MCF 10A (cell line): ENCODE data around the gene PTEN. TPM values are rescaled to one million over a fixed set of nuclear protein-coding genes. Genes with fewer than 3 reads are reported as not detected.

ENCODE experiments used
- BruUV-seq: library from RNA; stranded (reverse); fragments of 400-500 nt; replicated peaks from 2 replicates; lab custom pipeline; 2021; lab: Mats Ljungman, UMichigan
- CTCF ChIA-PET: fragments of 300-600 bp; sonication (Branson Sonifier 250); formaldehyde crosslinking; extraction: SDS; loops from one replicate; lab custom pipeline; 2021; ENCODE audit warnings: antibody characterized with exemption, inconsistent platforms; lab: Yijun Ruan, JAX
- POLR2A ChIA-PET: fragments of 300-600, 350-650 bp; sonication (Branson Sonifier 250); formaldehyde crosslinking; extraction: SDS; loops from one replicate; lab custom pipeline; 2020; ENCODE audit warnings: antibody characterized with exemption, inconsistent platforms; lab: Yijun Ruan, JAX
- DNase-seq: peaks from one replicate; pipeline ENCODE4 v3.0.0-alpha.2; 2018; ENCODE audit not compliant: unreplicated experiment
- H3K27ac Mint-ChIP-seq: one replicate; pipeline ENCODE4 v1.8.0; 2022; ENCODE audit warnings: mild to moderate bottlenecking, low read depth, mixed read lengths; ENCODE audit not compliant: unreplicated experiment
- H3K27me3 Mint-ChIP-seq: one replicate; pipeline ENCODE4 v1.8.0; 2022; ENCODE audit warnings: mixed read lengths; ENCODE audit not compliant: insufficient read depth, unreplicated experiment
- H3K36me3 Mint-ChIP-seq: one replicate; pipeline ENCODE4 v1.8.0; 2022; ENCODE audit warnings: mild to moderate bottlenecking, moderate library complexity, mixed read lengths; ENCODE audit not compliant: insufficient read depth, unreplicated experiment
- H3K4me1 Mint-ChIP-seq: one replicate; pipeline ENCODE4 v1.8.0; 2022; ENCODE audit warnings: mixed read lengths; ENCODE audit not compliant: insufficient read depth, unreplicated experiment
- H3K4me3 Mint-ChIP-seq: one replicate; pipeline ENCODE4 v1.8.0; 2022; ENCODE audit warnings: mild to moderate bottlenecking, moderate library complexity, mixed read lengths; ENCODE audit not compliant: unreplicated experiment
- H3K9me3 Mint-ChIP-seq: one replicate; pipeline ENCODE4 v1.8.0; 2022; ENCODE audit warnings: mixed read lengths; ENCODE audit not compliant: unreplicated experiment
- intact Hi-C: fragments of 100-400 bp; cut with micrococcal nuclease; formaldehyde crosslinking; loops from 2 replicates; pipeline ENCODE4 v1.14.1; 2022
- total RNA-seq: library from RNA; stranded (reverse); gene quantifications from 2 replicates; pipeline ENCODE4 v1.2.3, GENCODE V29; 2022
- TF ChIP-seq, protein P1 (sequence below): fragments of 200-600 bp; IDR thresholded peaks from one replicate; pipeline ENCODE4 v1.8.0; 2022; ENCODE audit warnings: antibody characterized with exemption, mild to moderate bottlenecking; ENCODE audit not compliant: unreplicated experiment

Gene PTEN
- total RNA-seq, 1 experiment from 2014 or later, result 64.1 TPM

GRCh38 chr10:87915989-87916388 lies 52.6 kb downstream of the PTEN start:
- ChIA-PET POLR2A (interaction anchor here (0.8 to 2.3 kb wide), 2 partner anchors 20 to 39 kb away, joined by 4 to 8 read pairs; no protein-coding TSS in a partner anchor), CTCF (no interaction called here)
- H3K4me1 Mint-ChIP-seq, result peaks cover 49% of the 10 kb centered on the region
- H3K27ac Mint-ChIP-seq, result peak overlapping the region; percentile 11
- peaks cover 38% of the 10 kb centered on the region for H3K36me3 Mint-ChIP-seq
- intact Hi-C loops, result no loop called here
- TF ChIP-seq, protein P1, sequence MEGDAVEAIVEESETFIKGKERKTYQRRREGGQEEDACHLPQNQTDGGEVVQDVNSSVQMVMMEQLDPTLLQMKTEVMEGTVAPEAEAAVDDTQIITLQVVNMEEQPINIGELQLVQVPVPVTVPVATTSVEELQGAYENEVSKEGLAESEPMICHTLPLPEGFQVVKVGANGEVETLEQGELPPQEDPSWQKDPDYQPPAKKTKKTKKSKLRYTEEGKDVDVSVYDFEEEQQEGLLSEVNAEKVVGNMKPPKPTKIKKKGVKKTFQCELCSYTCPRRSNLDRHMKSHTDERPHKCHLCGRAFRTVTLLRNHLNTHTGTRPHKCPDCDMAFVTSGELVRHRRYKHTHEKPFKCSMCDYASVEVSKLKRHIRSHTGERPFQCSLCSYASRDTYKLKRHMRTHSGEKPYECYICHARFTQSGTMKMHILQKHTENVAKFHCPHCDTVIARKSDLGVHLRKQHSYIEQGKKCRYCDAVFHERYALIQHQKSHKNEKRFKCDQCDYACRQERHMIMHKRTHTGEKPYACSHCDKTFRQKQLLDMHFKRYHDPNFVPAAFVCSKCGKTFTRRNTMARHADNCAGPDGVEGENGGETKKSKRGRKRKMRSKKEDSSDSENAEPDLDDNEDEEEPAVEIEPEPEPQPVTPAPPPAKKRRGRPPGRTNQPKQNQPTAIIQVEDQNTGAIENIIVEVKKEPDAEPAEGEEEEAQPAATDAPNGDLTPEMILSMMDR, result no peak
- DNase-seq, result peak; percentile 63
- H3K27me3 Mint-ChIP-seq, result no peaks in the 10 kb centered on the region
- peaks cover 9% of the 10 kb centered on the region for H3K9me3 Mint-ChIP-seq
- H3K4me3 Mint-ChIP-seq, result no peak overlapping the region
- no TSS peak for BruUV-seq

GRCh38 chr10:87916515-87916914 lies 53.1 kb downstream of the PTEN start:
- CTCF ChIA-PET, result no interaction called here
- no TSS peak for BruUV-seq
- POLR2A ChIA-PET, result interaction anchor here (0.8 to 2.3 kb wide), 3 partner anchors 21 to 126 kb away, joined by 4 to 8 read pairs (median 4); no protein-coding TSS in a partner anchor
- peaks cover 49% of the 10 kb centered on the region for H3K4me1 Mint-ChIP-seq
- H3K4me3 Mint-ChIP-seq, result no peak overlapping the region
- no peaks in the 10 kb centered on the region for H3K27me3 Mint-ChIP-seq
- TF ChIP-seq, protein P1, result no peak
- H3K9me3 Mint-ChIP-seq, result peaks cover 9% of the 10 kb centered on the region
- H3K27ac Mint-ChIP-seq, result peak overlapping the region; percentile 11
- no peak for DNase-seq
- H3K36me3 Mint-ChIP-seq, result peaks cover 37% of the 10 kb centered on the region
- intact Hi-C loops, result no loop called here

DNA sequence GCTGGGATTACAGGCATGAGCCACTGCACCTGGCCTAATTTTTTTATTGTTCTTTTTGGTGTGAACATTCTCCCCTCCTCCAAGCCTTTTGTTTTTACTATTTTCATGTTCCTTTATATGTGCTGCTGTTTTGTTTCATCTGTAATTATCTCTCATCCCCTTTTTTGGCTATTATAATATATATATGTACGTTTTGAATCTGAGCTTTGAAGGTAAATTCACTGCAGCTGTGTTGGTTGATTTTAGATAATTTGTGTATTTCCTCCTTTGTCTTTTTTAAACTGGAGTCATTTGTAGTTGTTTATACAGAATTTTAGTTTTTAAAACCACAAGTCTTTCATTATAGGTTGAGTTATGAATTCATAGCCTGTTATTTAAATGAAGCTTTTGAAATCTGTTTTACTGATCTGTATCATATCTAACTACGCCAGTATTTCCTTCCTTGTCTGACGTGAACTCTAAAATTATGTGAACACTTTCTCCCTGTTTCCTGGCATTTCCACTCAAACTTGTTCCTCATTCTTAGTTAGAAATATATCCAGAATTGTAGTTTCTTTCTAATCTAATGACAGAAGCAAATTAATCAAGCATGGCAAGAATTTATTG lies 54.9 kb downstream of the PTEN start:
- peaks cover 64% of the 10 kb centered on the region for H3K4me1 Mint-ChIP-seq
- H3K27me3 Mint-ChIP-seq, result no peaks in the 10 kb centered on the region
- CTCF ChIA-PET, result interaction anchor here (0.6 kb wide), 1 partner anchor 16 kb away, joined by 3 read pairs; no protein-coding TSS in a partner anchor

GRCh38 chr10:87920538-87920937 lies 57.1 kb downstream of the PTEN start:
- H3K4me1 Mint-ChIP-seq, result peaks cover 70% of the 10 kb centered on the region
- H3K4me3 Mint-ChIP-seq, result no peak overlapping the region
- H3K9me3 Mint-ChIP-seq, result no peaks in the 10 kb centered on the region
- TF ChIP-seq, protein P1, result no peak
- BruUV-seq, result no TSS peak
- POLR2A ChIA-PET, result no interaction called here
- H3K36me3 Mint-ChIP-seq, result peaks cover 36% of the 10 kb centered on the region
- CTCF ChIA-PET, result interaction anchor here (0.6 kb wide), 2 partner anchors 26 to 778 kb away, joined by 3 to 4 read pairs; no protein-coding TSS in a partner anchor
- no peaks in the 10 kb centered on the region for H3K27me3 Mint-ChIP-seq
- no peak overlapping the region for H3K27ac Mint-ChIP-seq
- intact Hi-C loops, result no loop called here
- no peak for DNase-seq

More for the DNA sequence above, 54.9 kb downstream of the PTEN start:
- no peak for DNase-seq
- POLR2A ChIA-PET, result interaction anchor here (1.2 kb wide), 1 partner anchor 56 kb away, joined by 4 read pairs; no protein-coding TSS in a partner anchor
- Mint-ChIP-seq H3K27ac (no peak overlapping the region), H3K36me3 (peaks cover 38% of the 10 kb centered on the region), H3K9me3 (peaks cover 8% of the 10 kb centered on the region), H3K4me3 (no peak overlapping the region)
- intact Hi-C loops, result no loop called here
- TF ChIP-seq, protein P1, result no peak
- BruUV-seq, result no TSS peak
